ENCODE measurements around the gene ARMC6. TPM values are rescaled to one million over a fixed set of nuclear protein-coding genes. Genes with fewer than 3 reads are reported as not detected.

ARMC6 gene
- total RNA-seq, 1 experiment from 2014 or later: 51.4 TPM

DNA sequence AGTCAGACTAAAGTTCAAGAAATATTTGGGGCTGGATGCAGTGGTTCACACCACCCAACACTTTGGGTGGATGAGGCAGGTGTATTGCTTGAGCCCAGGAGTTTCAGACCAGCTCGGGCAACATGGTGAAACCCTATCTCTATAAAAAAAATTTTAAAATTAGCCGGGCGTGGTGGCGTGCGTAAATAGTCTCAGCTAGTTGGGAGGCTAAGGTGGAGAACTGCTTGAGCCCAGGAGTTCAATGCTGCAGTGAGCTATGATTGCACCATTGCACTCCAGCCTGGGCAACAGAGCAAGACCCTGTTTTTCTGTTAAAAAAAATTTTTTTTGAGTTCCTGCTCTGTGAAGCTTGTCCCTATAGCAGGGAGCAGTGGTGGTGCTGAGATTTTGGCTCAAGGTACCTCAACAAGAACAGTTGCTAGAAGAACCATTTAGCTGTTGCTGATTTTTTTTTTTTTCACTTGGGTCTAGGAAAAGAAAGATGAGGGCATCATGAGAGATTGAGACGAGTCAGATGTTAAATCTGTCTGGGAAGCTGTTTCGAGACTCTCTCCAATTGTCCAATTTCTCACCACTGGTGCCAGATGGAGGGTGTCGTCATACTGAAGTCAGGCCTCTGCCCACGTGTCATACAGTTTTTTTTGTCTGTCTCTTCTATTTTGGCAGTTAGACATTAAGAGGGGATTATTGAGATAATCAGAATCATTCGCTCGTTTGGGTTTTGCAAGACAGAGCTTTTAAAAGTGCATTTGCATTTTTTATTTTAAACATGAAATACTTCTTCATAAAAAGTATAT lies 34.1 kb downstream of the ARMC6 start:
- POLR2A ChIA-PET: interaction anchor here (0.7 kb wide), 1 partner anchor 54 kb away, joined by 4 read pairs; no protein-coding TSS in a partner anchor
- no peaks in the 10 kb centered on the region for H3K36me3 ChIP-seq (ENCODE audit: control insufficient read depth, insufficient read depth, low read length)
- BruUV-seq (replicated peaks): no TSS peak
- no peaks in the 10 kb centered on the region for H3K9me3 ChIP-seq (ENCODE audit: control insufficient read depth, insufficient read depth, low read depth, low read length)
- intact Hi-C loops (cut with micrococcal nuclease; ENCODE audit: unreplicated experiment): loop anchor here (10.0 kb wide), 1 partner anchor 67 kb away; the partner anchor contains the start of gene TMEM161A
- TF ChIP-seq REST (IDR thresholded peaks at IDR 0.05; ENCODE audit: insufficient read depth in 1 of 2, low read depth in 2 of 2, low read length in 1 of 2): no peak
- TF ChIP-seq, protein P1, sequence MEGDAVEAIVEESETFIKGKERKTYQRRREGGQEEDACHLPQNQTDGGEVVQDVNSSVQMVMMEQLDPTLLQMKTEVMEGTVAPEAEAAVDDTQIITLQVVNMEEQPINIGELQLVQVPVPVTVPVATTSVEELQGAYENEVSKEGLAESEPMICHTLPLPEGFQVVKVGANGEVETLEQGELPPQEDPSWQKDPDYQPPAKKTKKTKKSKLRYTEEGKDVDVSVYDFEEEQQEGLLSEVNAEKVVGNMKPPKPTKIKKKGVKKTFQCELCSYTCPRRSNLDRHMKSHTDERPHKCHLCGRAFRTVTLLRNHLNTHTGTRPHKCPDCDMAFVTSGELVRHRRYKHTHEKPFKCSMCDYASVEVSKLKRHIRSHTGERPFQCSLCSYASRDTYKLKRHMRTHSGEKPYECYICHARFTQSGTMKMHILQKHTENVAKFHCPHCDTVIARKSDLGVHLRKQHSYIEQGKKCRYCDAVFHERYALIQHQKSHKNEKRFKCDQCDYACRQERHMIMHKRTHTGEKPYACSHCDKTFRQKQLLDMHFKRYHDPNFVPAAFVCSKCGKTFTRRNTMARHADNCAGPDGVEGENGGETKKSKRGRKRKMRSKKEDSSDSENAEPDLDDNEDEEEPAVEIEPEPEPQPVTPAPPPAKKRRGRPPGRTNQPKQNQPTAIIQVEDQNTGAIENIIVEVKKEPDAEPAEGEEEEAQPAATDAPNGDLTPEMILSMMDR (IDR thresholded peaks at IDR 0.05): no peak
- no peak for TF ChIP-seq POLR2AphosphoS5 (IDR thresholded peaks at IDR 0.05; ENCODE audit: low read depth, low read length)
- H3K4me1 ChIP-seq (ENCODE audit: control insufficient read depth, insufficient read depth, low read length): peaks cover 7% of the 10 kb centered on the region
- CTCF ChIA-PET: interaction anchor here (0.7 kb wide), 1 partner anchor 275 kb away, joined by 6 read pairs; no protein-coding TSS in a partner anchor
- ATAC-seq (no peak), DNase-seq (ENCODE audit: low read depth, low spot score) (no peak)
- in situ Hi-C loops (cut with HindIII; ENCODE audit: low pct_unique_long_range_greater_than_20kb, low sequenced_read_pairs): no loop called here
- H3K4me3 ChIP-seq (ENCODE audit: low read depth in 2 of 2, low read length in 2 of 2): no peak overlapping the region
- H3K27me3 ChIP-seq (ENCODE audit: control insufficient read depth, insufficient read depth, low read length): no peaks in the 10 kb centered on the region
- no peak overlapping the region for H3K27ac ChIP-seq (ENCODE audit: low read length)

DNA sequence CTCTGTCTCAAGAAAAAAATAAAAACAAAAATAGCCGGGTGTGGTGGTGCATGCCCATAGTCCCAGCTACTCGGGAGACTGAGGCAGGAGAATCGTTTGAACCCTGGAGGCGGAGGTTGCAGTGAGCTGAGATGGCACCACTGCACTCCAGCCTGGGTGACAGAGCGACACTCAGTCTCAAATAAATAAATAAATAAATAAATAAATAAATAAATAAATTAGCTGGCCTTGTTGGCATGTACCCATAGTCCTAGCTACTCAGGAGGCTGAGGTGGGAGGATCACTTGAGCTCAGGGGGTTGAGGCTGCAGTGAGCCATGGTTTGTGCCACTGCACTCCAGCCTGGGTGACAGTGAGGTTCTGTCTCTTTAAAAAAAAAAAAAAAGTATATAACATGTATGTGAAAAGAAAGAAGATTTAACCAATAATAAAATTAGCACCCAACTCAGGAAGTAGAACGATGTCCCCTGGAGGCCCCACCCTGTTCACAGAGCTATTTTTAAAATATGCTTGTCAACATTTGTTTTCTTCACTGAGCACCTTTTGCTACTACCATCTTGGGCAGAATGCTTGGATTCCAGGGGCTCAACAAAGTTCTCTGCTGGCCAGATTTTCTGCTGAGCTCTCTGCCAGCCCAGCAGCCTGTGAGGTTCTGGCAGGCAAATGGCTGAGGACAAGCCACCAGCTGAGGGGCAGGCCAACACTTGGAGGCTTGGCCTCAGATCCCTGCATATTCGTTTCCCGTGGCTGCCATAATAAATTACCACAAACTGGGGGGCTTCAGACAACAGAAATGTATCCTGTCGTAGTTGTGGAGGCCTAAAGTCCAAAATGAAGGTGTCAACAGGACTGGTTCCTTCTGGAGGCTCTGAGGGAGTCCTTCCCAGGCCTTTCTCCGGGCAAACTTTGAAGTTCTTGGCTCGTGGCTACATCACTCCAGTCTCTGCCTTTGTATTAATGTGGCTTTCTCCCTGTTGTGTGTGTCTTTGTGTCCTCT lies 35.6 kb downstream of the ARMC6 start:
- in situ Hi-C loops (cut with HindIII; ENCODE audit: low pct_unique_long_range_greater_than_20kb, low sequenced_read_pairs): no loop called here
- H3K9me3 ChIP-seq (ENCODE audit: control insufficient read depth, insufficient read depth, low read depth, low read length): no peaks in the 10 kb centered on the region
- no peaks in the 10 kb centered on the region for H3K36me3 ChIP-seq (ENCODE audit: control insufficient read depth, insufficient read depth, low read length)
- ATAC-seq (no peak), DNase-seq (ENCODE audit: low read depth, low spot score) (no peak)
- intact Hi-C loops (cut with micrococcal nuclease; ENCODE audit: unreplicated experiment): loop anchor here (10.0 kb wide), 1 partner anchor 66 kb away; the partner anchor contains the start of gene TMEM161A
- H3K27me3 ChIP-seq (ENCODE audit: control insufficient read depth, insufficient read depth, low read length): no peaks in the 10 kb centered on the region
- H3K4me3 ChIP-seq (ENCODE audit: low read depth in 2 of 2, low read length in 2 of 2): no peak overlapping the region
- no peak overlapping the region for H3K27ac ChIP-seq (ENCODE audit: low read length)
- ChIA-PET CTCF (no interaction called here), POLR2A (interaction anchor here (0.5 to 0.6 kb wide), 2 partner anchors 83 to 89 kb away, joined by 3 to 4 read pairs; no protein-coding TSS in a partner anchor)
- no TSS peak for BruUV-seq (replicated peaks)
- TF ChIP-seq, protein P1 (IDR thresholded peaks at IDR 0.05): no peak
- TF ChIP-seq REST (IDR thresholded peaks at IDR 0.05; ENCODE audit: insufficient read depth in 1 of 2, low read depth in 2 of 2, low read length in 1 of 2): no peak
- peaks cover 6% of the 10 kb centered on the region for H3K4me1 ChIP-seq (ENCODE audit: control insufficient read depth, insufficient read depth, low read length)
